Measurements from ENCODE around the gene BCAN. TPM values are rescaled to one million over a fixed set of nuclear protein-coding genes. Genes with fewer than 3 reads are reported as not detected.
"Not testable (repeated sequence)": the region's sequence is repeated elsewhere in the genome, so short reads cannot be mapped to it uniquely, and the experiment has no call there.

The BCAN gene
- total RNA-seq, 1 donor from 2014 or later = 1.5 TPM

GRCh38 chr1:156618853-156619581, 22.9 kb upstream of the BCAN start, which contains the start of gene HAPLN2:
Gene HAPLN2, plus strand, starts transcription at chr1:156619415. Its CDS starts 4,076 bp downstream, at chr1:156623491.
- no peak for DNase-seq

- DNase-seq = no peak
Observed at GRCh38 chr1:156619582-156619955, 22.3 kb upstream of the BCAN start.

- no peak for DNase-seq
Observed at GRCh38 chr1:156622581-156623297, 19.2 kb upstream of the BCAN start.

DNA sequence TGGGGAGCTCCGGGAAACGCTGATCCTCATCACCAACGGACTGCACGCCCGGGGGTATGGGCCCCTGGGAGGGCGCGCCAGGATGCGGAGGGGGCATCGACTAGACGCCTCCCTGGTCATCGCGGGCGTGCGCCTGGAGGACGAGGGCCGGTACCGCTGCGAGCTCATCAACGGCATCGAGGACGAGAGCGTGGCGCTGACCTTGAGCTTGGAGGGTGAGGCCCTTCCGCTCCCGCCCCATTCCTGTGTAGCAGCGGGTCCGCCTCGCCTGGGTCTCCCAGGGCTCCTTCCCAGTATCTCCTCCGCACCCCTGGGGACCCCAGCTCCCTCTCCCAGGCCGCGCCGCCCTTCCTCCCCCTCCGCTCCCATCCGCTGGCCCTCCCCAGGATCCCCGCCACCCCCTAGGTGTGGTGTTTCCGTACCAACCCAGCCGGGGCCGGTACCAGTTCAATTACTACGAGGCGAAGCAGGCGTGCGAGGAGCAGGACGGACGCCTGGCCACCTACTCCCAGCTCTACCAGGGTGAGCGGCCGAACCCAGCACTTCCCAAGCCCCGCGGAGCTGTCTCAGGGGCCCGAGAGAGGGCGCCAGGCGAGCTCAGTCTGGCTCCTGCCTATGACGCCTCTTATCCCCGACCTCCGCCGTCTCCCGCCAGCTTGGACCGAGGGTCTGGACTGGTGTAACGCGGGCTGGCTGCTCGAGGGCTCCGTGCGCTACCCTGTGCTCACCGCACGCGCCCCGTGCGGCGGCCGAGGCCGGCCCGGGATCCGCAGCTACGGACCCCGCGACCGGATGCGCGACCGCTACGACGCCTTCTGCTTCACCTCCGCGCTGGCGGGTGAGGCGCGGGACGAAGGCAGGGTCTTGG, 17.7 kb upstream of the BCAN start:
- peak; percentile 58 for DNase-seq

DNA sequence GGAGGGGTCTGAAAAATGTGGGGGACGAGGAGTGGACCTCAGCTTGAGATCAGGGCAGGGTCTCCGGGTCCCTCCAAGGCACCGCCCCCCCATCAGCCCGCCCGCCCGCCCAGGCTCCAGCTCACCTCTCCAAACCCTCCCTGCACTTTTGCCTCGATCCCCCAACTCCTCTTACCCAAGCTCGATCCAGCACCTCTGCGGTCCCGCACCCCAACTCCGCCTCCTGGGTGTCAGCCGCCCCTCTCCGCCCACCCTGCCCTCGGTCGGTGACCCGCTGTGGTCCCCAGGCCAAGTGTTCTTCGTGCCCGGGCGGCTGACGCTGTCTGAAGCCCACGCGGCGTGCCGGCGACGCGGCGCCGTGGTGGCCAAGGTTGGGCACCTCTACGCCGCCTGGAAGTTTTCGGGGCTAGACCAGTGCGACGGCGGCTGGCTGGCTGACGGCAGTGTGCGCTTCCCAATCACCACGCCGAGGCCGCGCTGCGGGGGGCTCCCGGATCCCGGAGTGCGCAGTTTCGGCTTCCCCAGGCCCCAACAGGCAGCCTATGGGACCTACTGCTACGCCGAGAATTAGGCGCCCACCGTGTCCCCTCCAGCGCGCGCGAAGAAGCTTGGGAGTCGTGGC, 17.0 kb upstream of the BCAN start:
- DNase-seq = no peak

DNA sequence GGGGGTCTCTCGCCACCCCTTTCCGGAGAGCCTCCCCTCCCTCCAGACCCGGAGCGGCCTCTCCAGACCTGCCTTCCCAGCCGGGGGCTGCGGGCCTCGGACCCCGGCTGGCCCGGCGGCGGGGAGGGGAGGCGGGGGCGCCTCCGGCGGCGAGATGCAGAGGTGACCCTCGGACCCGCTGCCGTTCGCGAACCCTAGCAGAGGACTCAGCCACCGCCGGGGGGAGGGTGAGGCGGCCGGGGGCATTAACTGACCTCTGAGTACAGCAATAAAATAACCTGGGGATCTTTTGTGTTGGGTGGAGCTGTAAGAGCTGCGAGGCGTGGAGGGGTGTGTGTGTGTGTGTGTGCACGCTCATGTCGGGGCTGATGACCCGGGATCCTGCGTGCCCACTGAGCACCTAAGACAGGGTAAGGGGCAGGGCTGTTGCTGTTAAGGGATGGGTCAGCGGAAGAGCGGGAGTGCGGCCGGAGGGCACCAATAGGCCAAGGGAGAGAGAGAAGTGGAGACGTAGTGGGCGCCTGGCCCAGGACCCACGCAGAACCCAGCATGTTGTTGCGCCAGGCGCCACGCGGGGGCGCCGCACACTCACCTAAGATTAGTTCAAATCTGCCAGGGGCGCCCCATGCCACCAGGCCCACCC, 16.4 kb upstream of the BCAN start:
- peak; percentile 70 for DNase-seq

- DNase-seq = no peak
Observed at GRCh38 chr1:156626079-156626438, 15.9 kb upstream of the BCAN start.

DNA sequence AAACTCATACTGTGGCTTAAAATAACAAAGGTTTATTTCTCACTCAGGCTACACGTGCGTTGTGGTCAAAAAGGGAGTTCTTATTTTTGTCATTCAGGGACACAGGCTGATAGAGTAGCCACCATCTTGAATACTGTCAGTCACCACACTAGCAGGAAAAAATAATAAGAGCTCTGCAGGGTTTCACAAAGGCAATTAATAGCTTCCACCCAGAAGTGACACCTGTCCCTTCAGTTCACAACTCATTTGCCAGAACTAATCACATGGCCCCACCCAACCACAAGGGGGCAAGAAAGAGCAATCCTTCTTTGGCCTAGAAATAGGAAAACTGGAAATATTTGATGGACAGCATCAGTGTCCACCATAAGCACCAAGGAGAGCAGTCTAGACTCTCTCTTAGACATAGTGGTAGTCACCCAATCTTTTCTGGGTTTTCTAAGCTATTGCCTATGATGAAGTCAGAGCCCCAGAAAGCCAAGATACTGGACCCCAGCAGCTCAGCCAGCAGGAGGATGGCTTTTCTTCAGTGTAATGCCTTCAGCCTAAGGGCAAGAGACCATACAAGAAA, 14.5 kb upstream of the BCAN start:
- peak; percentile 47 for DNase-seq

DNA sequence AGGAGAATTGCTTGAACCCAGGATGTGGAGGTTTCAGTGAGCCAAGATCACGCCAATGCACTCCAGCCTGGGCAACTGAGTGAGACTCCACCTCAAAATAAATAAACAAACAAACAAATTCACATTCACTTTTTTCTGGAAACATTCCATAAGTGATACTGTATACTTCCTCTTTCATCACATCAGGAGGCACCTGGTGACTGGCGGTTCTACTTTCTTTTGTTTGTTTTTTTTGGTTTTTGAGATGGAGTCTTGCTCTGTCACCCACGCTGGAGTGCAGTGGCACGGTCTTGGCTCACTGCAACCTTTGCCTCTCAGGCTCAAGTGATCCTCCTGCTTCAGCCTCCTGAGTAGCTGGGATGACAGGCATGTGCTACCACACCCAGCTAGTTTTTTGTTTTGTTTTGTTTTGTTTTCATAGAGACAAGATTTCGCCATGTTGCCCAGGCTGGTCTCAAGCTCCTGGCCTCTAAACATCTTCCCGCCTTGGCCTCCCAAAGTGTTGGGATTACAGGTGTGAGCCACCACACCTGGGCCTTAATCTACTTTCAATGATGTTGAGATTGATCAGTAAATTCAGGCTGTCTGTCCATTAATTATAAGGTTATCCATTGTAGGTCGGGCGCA, 12.0 kb upstream of the BCAN start:
- DNase-seq = no peak

GRCh38 chr1:156631152-156631551, 10.8 kb upstream of the BCAN start:
- DNase-seq = not testable (repeated sequence)

DNA sequence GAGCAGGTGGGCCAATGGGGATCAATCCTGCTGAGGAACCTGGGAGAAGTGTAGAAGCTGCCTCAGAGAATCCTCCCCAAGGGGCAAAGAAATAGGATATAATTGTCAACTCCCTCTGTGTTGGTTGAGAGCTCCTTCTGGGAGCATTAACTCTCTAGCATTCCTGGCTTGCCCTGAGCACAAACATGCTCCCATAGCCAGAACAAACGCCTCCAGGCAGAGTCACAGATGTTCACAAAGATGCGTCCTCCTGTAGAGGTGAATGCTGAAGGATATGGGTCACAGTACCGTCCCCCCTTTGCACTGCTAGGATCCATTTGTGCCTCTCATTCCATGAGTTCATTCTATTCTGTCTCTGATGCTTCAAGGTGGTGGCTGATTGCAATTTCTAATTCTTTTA, 9.6 kb upstream of the BCAN start:
- no peak for DNase-seq

DNA sequence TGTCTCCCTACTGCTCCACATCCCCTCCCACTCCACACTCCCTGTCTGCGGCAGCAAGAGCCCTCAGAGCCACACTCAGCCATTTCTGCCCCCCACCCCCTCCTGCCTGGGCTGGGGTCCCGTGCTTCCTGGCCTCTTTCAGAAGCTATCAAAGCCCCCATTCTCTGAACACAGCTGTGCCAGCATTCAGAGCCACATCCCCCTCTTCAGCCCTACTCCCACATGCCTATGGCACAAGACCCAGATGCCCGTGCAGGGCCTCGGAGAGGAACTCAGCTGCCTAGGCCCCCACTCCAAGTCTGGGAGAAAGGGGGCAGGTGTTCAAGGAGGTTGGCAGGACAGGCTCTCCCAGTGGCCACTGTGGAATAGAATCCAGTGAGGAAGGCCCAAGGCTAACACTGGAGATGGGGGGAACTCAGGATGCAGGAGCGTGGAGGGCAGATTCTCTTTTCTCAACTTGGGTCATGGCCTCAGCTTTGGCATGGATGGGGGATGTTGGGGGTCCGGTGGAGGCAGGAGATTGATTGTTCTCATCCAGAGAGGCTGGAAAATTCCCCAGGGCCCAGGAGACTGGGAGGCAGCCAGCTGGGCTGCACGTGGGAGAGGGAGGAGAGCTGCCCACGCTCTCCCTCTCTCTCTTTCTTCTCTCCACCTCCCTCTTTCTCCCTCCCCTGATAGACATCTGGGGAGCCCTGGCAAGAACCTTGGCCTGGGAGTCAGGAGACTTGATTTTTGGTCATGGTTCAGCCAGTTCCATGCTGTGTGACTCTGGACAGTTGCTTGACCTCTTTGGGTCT, 3.5 kb upstream of the BCAN start:
- DNase-seq = no peak

DNA sequence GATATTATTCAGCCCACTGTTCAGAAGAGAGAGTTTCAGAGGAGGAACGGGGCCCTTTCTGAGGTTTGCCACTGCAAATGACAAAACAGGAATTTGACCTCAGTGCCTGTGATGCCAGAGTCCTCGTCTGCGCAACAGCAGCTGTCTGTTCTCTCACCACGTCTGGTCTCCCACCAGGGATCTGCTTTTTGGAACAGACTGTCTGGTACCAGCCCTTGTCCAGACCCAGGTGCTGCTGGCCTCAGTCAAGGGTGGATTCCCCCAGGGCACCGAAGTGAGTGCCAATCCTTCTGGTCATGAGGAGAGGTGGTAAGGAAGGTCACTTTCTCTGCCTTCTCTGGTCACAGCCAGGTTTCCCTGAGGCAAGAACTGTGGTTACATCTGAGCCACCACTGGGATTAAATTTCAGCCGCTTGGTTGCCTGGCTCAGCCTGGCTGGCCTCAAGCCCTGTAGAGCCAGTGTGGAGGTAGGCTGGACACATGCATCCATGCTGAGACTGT, 2.3 kb upstream of the BCAN start:
- DNase-seq = no peak

DNA sequence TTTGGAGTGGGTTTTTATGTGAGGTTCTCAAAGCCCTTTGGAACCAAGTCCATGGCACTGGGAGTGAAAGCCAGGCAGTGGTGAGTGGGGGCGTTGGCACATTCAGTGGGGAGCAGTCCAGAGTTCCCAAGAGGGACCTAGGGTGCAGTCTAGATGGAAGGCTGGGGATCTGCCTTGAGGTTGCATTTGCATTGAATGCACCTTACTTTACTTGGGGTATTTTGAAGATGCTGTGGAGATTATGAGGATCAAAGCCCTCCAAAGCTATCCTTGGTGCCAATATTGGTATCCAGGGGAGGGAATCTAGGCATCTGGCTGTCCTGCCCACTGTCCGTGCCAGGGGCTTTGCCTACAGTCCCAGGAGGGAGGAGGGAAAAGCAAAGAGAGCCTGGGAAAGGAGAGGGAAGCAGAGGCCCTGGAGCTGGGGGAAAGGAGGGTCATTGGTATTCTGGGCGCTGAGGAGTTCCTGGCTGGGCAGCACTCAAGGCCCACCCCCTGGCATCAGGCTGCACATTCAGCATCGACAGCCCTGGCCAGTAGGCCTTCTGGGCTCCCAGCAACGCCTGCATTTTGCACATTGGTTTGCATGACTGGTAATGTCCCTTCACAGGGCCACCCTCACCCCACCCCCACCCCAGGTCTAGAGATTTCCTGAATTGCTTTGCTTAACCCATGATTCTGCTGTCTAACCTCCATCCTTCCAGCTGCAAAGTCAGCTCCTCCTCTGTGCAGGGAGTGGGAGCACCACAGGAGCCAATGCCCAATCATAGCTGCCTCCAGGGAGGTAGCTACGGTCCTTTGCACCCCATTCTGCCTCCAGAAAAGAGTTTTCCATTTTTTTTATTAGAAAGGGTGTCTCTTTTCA, 843 bp upstream of the BCAN start:
- no peak for DNase-seq

DNA sequence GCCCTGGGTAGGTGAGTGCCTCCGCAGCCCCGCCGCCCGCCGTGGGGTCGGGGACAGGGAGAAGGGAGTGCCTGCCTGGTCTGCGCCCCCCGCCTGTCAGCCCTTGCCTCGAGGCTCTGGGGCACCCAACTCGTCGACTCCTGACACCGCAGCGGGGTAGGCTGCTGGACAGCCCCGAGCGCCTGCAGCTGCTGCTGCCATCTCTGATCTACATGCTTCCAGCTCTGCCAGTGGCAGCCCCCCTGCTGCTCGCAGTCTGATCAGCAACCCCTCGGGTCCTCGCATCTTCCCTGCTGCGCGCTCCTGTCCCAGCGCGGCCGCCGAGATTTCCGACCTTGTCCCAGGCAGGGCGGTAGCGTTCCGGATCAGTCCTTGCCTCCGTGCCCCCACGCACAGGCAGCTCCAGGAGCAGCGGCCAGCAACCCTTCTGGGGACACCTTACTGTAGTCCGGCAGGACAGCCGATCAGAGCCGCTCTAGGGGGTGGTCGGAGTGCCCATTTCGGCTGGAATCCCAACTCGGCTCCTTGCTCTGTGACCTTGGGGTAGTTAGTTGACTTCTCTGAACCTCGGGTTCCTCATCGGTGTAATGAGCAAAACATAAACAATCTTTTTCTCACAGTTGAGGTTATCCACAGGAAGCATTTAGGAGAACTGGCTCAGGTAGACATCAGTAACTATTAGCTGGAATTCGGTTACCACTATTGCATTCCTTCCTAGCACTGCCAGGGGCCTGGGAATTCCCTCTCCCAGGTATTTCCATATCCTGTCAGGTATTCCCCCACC, 540 bp downstream of the BCAN start:
- no peak for DNase-seq

- no peak for DNase-seq
Observed at GRCh38 chr1:156643049-156643777, 1.3 kb downstream of the BCAN start.

GRCh38 chr1:156643778-156644092, 1.8 kb downstream of the BCAN start:
- no peak for DNase-seq

- DNase-seq = no peak
Observed at GRCh38 chr1:156644146-156644545, 2.2 kb downstream of the BCAN start.

All from tongue (tissue), 2 donors.